GM21447 (cell line): ENCODE results near the gene ARHGEF16.

ENCODE experiments used
- ATAC-seq: cut with Tn5 transposase; IDR thresholded peaks from one replicate; pipeline ENCODE4 v1.9.1; 2021; ENCODE audit not compliant: unreplicated experiment

The ARHGEF16 gene

DNA sequence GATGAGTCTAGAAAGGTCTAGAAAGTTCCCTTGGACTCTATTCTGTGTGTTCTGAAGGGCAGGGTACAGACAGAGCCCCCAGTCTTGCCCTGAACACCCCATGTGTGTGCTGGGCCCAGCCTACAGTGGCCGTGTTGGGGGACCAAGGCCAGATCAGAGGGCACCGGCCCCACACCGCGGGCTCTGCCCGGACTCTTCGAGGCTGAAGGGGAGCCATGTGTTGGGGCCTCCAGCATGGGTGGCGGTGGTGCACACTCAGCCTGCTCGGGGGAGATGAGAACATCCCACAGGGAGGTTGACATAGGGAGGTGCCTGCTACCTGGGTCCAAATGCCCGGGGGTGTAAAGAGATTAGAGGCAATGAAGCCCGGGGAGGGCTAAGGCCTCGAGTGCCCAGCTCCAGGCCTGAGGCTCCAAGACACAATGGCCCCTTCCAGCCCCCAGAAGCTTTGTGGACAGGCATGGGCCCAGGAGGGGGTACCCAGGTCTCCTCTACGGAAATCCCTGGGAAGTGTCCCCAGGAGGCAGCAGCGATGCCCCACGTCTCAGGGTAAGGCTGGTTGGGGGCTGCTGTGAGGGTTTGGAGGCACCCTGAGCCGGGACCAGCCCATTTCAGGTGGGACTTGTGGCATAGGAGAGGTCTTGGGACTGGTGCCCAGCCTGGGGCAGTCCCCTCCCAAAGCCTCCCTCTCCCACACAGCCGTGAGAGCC, 12.1 kb downstream of the ARHGEF16 start:
- no peak for ATAC-seq

DNA sequence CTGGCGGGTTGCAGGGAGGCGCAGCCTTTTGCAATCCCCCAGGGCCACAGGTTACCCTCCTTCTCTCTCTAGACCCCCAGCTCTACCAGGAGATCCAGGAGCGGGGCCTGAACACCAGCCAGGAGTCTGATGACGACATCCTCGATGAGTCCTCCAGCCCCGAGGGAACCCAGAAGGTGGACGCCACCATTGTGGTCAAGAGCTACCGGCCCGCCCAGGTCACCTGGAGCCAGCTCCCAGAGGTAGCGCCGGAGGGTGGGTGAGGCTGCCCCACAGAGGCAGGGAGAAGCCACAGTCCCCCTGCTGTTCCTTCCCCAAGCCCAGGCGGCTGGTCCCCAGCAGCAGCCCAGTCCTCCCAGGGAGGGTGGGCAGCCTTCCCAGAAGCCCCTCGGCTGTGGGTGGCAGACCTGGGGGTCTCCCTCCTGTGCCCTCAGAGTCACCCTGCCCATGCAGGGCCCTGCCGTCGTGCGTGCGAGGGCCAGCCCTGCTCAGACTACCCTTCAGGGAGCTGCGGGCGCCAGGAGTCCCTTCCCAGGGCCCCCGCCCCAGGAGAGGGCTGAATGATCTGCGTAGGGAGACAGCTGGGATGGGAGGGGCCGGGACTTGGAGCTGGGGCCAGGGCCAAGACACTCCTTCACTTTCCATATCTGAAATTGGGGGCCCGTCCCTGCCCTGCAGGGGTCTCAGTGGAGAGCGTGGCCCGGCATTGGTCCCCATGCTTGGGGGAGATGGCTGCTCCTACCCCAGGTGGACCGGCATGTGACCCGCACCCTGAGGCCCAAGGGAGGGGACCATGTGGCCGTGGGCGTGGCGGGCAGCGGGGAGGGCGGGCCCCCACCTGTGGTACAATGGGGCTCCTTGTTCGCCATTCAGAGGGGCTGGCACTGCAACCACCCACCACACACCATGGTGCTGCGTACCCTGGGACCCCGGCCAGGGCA, 12.9 kb downstream of the ARHGEF16 start:
- no peak for ATAC-seq

DNA sequence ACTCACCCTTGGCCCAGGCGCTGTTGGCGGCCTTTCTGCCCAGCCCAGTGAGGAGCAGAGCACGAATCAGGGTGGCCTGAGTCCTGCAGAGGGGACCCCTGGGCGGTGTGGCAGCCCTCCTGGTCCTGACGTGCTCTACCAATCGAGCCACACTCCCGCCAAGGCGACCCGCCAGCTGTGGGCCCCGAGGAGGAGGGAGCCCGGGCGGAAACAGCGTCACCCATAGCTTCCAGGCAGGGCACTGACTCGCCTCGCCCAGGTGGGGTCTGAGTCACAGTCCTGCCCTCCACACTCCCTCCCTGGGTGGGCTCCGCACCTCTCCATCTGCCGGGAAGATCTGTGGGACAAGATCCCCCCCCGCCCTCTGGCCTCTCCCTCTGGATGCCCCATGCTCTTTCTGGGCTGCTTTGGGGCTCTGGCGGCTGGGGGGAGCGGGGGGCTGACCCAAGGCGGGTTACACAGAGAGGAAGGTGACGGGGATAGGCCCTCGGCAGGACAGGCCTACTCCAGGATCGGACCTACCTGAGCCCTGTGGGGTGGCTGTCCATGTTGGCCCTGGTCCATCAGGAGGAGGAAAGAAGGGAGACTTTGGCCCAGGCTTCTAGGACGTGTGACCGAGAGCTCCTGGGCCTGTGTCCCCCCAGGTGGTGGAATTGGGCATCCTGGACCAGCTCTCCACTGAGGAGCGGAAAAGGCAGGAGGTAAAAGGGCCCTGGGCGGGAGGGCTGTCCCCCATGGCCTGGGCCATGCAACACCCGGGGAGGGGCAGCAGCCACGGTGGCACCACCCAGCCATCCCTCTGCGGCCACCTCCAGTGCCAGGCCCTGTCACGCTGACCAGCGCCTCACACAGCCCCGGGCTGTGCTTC, 14.0 kb downstream of the ARHGEF16 start:
- no peak for ATAC-seq

DNA sequence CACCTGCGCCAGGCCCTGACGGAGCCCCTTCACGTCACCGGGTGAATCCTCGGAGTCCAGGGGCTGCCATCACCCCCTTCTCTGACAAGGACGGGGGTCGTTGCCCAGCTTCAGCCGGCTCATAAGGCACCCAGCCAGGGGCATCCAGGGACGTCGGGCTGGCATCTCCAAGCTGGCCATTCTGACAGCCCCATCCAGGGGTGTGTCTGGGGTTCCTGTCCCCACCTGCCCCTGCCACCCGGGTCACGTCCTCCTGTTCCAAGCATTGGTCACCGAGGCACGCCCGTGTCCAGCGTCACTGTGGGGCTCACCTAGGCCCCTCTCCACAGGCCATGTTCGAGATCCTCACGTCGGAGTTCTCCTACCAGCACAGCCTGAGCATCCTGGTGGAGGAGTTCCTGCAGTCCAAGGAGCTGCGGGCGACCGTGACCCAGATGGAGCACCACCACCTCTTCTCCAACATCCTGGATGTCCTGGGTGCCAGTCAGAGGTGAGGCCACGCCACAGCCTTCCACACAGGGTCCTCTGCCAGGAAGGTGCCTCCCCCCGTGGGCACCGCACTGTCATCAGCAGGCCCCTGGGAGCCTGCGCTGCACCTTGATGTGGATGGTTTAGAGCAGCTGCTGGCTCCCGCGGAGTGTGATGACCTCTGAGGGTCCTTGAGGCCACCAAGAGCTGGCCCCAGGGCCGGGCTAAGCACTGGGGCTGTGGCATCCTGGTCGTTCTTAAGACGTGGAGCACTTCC, 14.8 kb downstream of the ARHGEF16 start:
- ATAC-seq, result no peak

DNA sequence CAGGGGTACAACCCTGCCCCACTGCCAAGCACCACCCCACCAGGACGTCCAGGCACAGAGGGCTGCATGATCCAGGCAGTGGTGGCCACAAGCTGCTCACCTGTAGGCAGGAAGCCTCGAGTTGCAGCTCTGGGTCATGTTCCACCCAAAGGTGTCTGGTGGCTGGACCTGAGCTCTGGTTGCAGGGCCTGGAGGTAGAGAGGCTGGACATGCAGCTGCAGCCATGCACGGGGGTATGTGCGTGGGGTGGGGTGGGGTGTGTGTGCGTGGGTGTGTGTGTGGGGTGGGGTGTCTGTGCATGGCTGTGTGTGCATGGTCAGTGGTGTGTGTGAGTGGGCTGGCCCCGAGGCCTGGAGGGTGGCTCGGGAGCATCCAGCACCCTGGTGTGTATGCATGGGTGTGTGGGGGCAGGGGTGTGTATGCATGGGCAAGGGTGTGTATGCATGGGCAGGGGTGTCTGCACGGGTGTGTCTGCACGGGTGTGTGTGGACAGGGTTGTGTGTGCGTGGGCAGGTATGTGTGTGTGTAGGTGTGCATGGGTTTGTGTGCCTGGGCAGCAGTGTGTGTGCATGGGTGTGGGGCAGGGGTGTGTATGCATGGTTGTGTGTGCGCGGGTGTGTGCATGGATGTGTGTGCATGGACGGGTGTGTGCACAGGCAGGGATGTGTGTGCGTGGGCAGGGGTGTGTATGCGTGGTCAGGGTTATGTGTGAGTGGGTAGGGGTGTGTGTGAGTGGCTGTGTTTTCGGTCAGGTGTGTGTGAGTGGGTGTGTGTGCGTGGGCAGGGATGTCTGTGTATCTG, 15.6 kb downstream of the ARHGEF16 start:
- no peak for ATAC-seq

DNA sequence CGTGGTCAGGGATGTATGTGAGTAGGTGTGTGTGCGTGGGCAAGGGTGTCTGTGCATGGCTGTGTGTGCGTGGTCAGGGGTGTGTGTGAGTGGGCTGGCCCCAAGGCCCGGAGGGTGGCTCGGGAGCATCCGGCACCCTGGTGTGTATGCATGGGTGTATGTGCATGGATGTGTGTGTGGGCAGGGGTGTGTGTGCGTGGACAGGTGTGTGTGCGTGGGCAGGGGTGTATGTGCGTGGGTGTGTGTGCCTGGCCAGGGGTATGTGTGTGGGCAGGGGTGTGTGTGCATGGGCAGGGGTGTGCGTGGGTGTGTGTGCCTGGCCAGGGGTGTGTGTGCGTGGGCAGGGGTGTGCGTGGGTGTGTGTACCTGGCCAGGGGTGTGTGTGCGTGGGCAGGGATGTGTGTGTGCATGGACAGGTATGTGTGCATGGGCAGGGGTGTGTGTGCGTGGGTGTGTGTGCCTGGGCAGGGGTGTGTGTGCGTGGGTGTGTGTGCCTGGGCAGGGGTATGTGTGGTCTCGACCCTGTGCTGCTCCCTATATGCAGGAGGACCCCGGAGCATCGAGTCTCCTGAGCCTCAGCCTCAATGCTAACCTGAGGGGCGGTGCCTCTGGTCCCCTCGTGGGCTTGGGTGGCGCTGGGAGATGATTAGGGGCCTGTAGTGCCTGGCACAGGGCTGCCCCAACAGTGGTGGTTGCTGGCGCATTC, 16.3 kb downstream of the ARHGEF16 start:
- ATAC-seq, result no peak

DNA sequence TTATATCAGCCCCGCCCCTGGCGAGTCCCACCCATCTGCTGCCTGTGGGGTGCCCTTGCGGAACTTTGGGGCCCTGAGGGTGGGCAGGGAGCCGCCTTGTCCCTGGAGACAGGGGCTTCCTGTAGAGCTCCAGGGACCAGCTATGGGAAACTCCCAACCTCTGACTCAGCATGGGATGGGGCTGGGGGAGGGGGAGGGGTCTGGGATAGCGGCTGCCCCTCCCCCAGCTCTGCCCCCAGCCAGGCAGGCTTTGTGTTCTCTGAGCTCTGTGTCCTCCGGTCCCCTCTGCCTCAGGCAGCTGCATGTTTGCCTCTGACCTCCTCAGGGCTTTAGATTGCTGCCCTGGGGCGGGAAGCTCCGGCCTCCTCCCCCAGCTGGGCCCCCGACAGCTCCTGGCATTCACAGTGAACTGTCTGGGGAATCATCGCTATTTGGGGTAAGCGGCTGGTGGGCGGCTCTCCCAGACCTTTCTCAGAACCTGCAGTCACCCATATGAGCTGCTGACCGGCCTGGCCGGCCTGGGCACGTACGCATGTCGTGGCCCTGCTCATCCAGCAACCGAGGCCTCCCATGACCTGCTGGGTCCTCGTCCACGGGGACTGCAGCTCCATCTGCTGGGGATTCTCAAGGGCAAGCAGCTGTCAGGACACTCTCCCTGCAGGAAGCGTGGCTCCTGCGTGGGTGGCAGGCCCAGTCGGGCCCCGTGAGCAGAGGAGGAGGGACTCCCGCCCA, 17.1 kb downstream of the ARHGEF16 start:
- ATAC-seq, result no peak

DNA sequence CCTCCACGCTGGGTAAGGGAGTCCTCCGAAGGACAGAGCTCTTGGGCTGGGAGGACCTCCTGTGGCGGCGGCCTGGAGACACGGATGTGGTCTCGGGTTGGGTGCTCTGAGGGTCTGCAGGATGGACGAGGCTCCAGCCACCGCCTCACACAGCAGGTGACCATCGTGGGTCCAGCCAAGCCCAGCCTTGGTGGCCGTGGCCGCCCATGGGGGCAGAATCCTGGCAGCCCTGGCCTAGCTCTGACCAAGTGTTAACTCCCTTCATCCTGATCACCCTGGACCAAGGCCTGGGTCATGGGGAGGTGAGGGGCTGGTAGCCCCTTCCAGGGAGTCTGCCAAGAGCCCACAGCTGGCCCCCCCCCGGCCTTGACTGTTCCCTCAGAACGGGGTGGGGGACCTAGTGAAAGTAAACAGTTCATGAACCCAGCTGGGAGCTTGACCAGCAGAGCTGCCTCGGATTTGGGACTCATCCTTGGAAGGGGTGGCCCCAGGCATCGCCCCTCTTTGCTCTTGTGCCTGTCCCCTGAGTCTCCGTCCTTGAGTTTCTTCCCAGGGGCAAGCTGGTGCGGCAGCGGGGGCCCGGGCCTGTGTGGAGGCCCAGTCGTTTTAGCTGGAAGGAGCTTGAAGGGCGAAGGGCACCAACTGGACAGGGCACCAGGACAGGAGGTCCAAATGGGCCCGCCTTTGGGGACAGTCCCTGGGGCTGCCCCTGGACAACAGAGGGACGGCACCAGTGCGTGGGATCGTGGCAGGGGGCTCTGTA, 17.8 kb downstream of the ARHGEF16 start:
- no peak for ATAC-seq

DNA sequence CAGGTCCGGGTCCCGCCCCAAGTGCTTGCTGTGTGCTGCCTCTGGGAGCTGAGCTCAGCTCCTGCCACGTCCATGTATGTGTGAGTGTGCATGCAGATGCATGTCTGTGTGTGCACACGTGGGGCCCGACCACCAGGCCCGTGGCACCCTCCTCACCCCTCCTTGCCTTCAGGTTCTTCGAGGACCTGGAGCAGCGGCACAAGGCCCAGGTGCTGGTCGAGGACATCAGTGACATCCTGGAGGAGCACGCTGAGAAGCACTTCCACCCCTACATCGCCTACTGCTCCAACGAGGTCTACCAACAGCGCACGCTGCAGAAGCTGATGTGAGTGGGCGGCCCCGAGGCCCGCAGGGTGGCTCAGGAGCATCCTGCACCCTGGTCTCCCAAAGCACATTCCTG, 18.4 kb downstream of the ARHGEF16 start:
- ATAC-seq, result no peak

DNA sequence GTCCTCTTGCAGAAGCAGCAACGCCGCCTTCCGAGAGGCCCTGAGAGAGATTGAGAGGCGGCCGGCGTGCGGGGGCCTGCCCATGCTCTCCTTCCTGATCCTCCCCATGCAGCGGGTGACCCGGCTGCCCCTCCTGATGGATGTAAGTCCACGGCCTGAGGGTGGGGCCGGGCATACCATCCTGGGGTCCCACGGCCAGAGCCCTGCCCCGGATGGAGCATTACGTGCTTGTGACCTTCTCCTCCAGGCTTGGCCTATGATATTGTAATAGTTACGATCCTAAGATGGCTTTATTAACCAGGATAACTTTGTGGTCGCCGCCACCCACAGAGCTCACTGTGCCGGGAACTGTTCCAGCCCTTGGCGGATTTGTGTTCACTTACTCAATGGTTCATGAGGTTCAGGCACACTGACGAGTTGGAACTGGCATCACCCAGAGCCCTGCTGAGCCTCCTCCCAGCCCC, 18.9 kb downstream of the ARHGEF16 start:
- ATAC-seq, result no peak

DNA sequence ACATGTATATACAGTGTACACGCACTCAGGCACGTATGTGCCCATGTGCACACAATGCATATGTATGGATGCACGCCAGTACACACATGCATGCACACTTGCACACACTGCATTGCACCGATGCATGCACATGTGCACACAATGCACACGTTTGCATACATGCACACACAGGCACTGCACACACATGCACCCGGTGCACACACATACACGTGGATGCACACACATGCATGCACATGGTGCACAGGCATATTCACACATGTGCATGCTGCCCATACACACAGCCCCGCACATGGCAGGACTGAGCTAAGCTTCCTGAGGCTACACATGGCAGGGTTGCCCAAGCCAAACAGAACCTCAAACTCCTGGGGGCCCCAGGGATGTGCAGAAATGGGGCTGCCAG, 19.6 kb downstream of the ARHGEF16 start:
- ATAC-seq, result no peak

DNA sequence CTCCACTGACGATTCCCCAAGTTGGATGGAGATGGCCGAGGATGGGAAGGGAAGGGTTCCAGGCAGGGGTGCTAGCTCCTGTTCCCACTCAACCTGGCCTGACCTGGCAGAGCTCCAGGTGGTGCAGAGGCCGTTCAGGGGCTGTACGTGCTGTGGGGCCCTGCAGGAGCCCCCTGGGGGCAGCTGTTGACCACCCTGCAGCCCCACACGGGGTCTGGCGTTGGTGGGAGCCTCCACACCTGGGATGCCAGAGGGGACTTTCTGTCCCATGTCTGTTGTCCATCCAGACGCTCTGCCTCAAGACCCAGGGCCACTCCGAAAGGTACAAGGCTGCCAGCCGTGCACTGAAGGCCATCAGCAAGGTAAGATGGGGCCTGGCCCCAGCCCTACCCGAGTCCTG, 20.0 kb downstream of the ARHGEF16 start:
- ATAC-seq, result no peak

DNA sequence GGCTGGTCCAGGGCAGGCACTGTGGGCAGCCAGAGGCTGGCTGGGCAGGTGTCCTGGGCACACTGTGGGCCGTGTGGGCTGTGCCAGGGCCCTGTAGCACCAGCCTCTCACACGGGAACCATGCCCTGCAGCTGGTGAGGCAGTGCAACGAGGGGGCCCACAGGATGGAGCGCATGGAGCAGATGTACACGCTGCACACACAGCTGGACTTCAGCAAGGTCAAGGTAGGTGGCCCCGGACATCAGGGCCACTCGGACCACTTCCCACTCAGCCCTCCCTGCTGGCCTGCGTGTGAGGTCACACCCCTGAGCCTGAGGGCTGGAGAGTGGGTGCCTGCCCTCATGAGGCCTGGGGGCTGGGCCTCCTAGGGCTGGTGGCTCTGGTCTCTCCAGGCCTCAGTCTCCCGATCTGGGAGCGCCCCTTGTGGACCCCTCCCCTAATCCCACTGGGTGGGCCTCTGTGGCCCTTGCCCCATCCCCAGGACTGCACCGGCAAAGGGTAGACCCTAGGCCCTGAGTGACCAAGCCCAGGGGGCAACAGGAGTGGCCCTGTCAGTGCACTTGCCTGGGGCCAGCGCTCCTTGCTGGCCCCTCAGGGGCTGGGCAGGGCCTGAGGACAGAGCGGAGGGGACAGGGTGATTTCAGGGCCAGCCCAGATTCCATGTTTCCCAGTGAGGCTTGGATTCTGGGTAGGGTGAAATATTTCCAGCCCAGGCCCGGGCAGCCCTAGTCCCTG, 21.5 kb downstream of the ARHGEF16 start:
- no peak for ATAC-seq

DNA sequence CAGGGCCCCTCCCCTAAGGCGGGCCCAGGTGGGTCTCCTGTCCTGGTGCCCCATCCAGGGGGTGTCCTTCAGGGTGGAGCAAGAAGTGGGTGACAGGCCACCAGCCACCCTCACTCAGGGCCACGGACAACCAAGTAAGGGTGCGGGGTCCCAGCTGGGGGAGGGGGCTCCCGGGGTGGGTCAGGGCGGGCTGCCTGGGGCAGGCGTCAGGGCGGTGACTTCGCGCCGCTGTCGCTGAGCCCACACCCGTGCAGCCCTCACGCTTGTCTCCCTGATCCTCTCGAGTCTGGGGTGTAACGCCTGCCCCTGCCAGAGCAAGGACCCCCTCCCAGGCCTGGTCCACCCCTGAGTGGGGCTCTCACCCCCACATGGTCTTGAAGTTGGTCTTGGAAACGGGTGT, 22.2 kb downstream of the ARHGEF16 start:
- no peak for ATAC-seq

DNA sequence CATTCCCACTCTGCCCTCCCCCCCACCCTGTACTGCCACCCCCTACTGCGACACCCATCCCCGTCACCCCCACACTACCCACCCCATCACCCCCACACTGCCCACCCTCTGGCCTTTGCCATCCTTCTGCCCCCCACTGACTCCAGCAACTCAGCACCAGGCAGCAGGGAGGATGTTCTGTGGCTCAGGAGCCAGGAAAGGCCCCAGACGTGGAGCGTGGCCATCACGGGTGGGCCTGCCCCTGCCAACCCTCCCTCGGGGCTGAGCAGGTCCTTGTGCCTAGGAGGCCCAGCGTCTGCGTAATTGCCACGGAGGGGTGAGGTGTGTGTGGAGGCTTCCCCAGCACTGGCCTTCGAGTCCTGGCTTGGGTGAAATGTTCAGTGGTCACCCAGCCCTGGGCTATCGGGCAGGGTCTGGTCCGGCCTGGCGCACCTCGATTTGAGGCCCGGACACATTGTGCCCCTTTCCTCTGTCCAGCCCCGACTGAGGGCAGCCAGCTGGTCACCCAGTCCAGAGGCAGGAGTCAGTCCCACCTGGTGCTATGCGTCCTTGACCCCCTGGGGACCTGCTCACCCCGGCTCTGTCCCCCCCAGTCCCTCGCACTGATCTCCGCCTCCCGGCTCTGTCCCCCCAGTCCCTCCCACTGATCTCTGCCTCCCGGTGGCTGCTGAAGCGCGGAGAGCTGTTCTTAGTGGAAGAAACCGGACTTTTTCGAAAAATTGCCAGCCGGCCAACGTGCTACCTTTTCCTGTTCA, 23.0 kb downstream of the ARHGEF16 start:
- ATAC-seq, result no peak

DNA sequence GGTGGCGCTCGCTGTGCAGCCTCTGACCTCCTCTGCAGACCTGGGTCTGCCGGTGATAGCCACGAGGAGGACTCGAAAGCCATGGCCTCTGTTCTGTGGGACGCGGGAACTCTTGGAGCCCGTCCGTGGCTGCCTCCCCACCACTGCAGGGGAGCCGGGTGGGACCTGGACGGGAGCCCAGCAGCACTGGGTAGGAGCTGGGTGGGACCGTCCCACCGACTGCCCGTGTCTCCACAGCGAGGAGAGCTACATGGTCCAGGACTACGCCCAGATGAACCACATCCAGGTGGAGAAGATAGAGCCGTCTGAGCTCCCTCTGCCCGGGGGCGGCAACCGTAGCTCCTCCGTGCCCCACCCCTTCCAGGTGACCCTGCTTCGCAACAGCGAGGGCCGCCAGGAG, 23.7 kb downstream of the ARHGEF16 start:
- no peak for ATAC-seq
